ENCODE data around the gene ZNF385B.
A peak's percentile ranks its signal among the peaks of the same experiment; 100 is the strongest.

ZNF385B gene

DNA sequence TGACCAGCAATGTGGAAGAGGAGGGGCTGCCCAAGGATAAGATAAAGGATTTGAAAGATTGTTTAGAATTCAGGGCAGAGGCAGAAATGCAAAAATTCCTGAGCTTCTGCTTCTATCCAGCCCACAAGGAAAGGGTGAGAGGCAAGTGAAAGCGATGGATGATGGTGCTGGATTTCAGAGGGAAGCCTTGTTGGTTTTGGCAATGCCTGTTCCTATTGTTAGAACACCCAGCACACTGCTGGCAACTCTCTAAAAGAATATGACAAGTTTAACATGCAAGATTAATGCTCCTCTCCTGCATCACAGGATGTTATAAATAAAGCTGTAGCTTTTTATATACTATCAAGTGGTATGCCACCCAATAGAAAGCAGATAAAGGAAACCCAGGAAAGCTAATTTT is 92.6 kb downstream of the ZNF385B start:
- TF ChIP-seq, protein P1, sequence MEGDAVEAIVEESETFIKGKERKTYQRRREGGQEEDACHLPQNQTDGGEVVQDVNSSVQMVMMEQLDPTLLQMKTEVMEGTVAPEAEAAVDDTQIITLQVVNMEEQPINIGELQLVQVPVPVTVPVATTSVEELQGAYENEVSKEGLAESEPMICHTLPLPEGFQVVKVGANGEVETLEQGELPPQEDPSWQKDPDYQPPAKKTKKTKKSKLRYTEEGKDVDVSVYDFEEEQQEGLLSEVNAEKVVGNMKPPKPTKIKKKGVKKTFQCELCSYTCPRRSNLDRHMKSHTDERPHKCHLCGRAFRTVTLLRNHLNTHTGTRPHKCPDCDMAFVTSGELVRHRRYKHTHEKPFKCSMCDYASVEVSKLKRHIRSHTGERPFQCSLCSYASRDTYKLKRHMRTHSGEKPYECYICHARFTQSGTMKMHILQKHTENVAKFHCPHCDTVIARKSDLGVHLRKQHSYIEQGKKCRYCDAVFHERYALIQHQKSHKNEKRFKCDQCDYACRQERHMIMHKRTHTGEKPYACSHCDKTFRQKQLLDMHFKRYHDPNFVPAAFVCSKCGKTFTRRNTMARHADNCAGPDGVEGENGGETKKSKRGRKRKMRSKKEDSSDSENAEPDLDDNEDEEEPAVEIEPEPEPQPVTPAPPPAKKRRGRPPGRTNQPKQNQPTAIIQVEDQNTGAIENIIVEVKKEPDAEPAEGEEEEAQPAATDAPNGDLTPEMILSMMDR (IDR thresholded peaks at IDR 0.05; ENCODE audit: insufficient read depth, low read depth, low read length, missing control alignments): no peak
- H3K4me3 ChIP-seq (ENCODE audit: low read length): no peak overlapping the region
- DNase-seq (ENCODE audit: low read depth): no peak

DNA sequence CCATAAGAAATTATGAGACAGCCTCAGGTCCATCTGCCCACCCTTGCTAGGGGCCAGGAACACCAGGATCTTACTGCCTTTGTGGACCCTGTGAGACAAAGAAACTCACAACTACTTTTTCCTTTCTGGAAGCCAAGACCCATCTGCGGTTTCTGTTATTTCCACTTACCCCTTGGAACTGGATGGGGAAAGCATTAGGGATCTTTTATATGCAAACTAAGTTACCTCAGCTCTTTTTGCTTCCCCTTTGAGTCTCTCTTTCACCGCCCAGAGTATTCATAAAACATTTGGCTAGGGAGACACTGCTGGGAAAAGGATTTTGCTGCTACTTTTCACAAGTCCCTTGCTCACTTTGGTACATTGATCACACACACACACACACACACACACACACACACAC is 95.7 kb downstream of the ZNF385B start:
- no peak overlapping the region for H3K4me3 ChIP-seq (ENCODE audit: low read length)
- TF ChIP-seq, protein P1 (IDR thresholded peaks at IDR 0.05; ENCODE audit: insufficient read depth, low read depth, low read length, missing control alignments): no peak

DNA sequence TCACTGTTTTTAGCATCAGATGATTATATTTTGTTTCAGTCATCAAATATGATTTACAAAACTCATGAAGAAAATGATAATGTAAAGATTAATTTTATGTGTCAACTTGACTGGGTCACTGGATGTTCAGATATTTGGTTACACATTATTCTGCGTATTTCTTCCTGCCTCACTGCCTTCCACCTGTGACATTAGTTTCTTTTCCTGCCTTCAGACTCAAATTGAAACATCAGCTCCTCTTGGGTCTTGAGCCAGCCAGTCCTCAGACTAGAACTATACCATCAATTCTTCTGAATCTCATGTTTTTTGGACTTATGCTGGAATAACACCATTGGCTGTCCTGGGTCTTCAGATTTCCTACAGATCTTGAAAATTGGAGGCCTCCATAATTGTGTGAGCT is 96.7 kb downstream of the ZNF385B start:
- TF ChIP-seq, protein P1 (IDR thresholded peaks at IDR 0.05; ENCODE audit: insufficient read depth, low read depth, low read length, missing control alignments): no peak
- no peak for DNase-seq (ENCODE audit: low read depth)
- H3K4me3 ChIP-seq (ENCODE audit: low read length): no peak overlapping the region

More for the DNA sequence above, 95.7 kb downstream of the ZNF385B start:
- DNase-seq (ENCODE audit: low read depth): no peak

DNA sequence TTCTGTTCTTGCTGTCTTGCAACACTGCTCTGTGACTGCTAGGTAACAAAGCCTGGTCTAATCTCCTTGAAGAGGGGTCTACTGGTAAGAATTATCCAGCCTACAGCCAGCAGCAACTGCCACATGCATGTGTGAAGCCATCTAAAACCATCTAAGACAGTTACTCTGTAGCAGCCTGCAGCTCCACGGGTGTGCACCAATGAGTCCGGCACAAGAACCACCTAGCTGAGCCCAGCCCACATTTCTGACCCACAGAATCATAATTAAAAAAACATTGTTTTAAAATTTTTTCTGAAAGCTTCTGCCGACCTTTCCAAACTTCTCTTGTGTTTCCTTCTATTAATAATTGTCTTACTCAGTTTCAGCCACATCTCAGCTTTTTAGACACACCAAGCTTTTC is 102.8 kb downstream of the ZNF385B start:
- TF ChIP-seq, protein P1 (IDR thresholded peaks at IDR 0.05; ENCODE audit: insufficient read depth, low read depth, low read length, missing control alignments): no peak
- no peak for DNase-seq (ENCODE audit: low read depth)
- no peak overlapping the region for H3K4me3 ChIP-seq (ENCODE audit: low read length)

DNA sequence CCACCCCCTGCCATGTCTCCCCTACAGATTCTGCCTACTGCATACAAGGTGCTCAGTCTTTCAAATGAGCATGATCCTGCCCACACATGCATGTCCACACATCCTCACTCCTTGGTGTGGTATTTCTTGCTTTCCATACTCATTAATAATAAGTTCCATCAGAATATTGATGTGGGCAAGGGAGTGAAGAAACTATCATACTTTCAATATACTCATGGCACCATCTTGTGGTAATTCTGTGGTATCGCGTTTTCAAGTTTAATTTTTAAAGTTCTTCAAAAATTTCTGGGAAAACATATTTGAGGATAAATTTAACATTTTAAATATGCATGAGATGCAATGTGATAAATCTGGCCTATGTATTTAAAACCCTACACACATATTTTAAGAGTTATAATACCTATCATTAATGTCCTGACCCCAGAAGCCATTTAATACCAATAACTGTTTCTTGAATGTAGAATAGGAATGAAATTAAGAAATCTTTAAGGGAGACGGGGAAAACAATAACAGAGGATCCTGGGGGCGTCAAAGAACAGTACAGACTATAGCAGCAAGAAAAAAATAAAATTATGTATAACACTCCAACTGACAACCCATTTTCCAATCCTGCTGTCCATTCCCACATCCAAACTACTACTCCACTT is 110.1 kb downstream of the ZNF385B start:
- H3K4me3 ChIP-seq (ENCODE audit: low read length): no peak overlapping the region
- TF ChIP-seq, protein P1 (IDR thresholded peaks at IDR 0.05; ENCODE audit: insufficient read depth, low read depth, low read length, missing control alignments): peak; percentile 51
- peak; percentile 36 for DNase-seq (ENCODE audit: low read depth)

DNA sequence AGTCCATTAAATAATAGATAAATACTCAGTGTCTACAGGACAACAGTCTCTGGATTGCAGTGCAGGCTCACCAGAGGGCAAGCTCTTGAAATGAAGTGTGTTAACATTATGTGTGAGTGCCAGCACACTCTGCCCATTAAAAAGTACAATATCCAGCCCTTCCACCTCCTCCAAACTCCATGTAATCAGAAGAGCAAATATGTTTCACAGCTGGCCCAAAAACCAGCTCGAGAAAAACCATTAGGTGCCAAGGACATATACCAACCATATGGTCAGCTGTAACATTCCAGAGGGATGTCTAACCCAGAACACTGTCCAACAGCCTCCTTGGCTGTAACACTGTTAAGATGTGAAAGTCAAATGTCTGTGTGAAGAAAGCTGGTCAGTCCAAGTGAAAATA is 112.2 kb downstream of the ZNF385B start:
- TF ChIP-seq, protein P1 (IDR thresholded peaks at IDR 0.05; ENCODE audit: insufficient read depth, low read depth, low read length, missing control alignments): no peak
- no peak for DNase-seq (ENCODE audit: low read depth)
- H3K4me3 ChIP-seq (ENCODE audit: low read length): no peak overlapping the region

DNA sequence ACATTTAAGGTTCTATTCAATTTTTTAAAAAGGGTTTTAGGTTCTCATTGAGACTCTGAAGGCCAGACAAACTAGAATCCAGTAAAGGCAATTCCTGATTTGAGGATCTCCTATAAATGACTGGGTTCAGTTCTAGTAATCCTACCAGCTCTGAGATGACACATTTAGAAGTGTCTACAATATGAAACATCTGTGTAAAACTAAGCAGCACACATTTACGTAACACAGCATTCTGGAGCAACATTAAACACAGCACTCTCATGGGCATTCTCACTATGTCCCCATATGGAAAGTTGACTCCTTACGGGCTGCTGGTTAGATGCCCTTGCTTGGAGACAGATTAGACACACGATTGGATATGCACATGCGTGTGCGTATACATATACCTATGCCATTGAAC is 114.4 kb downstream of the ZNF385B start:
- no peak for DNase-seq (ENCODE audit: low read depth)
- TF ChIP-seq, protein P1 (IDR thresholded peaks at IDR 0.05; ENCODE audit: insufficient read depth, low read depth, low read length, missing control alignments): no peak
- H3K4me3 ChIP-seq (ENCODE audit: low read length): no peak overlapping the region
